WTC11 (cell line): Measurements from ENCODE around the gene BBOX1. TPM values are rescaled to one million over a fixed set of nuclear protein-coding genes. Genes with fewer than 3 reads are reported as not detected.

Experiments
- ATAC-seq: fragments of 200-7000 bp; cut with Tn5 transposase; 2 replicates; pipeline ENCODE4 v1.10.0; 2021; ENCODE audit warnings: mild to moderate bottlenecking, moderate library complexity
- CTCF ChIA-PET: fragments of 300-600 bp; sonication (Branson Sonifier 250); formaldehyde crosslinking; loops from one replicate; lab custom pipeline; 2021; ENCODE audit warnings: antibody characterized with exemption; lab: Charles Lee
- POLR2A ChIA-PET: fragments of 350-600 bp; sonication (Branson Sonifier 250); formaldehyde crosslinking; loops from one replicate; lab custom pipeline; 2021; ENCODE audit warnings: antibody characterized with exemption; lab: Charles Lee
- DNase-seq: peaks from one replicate; pipeline ENCODE4 v3.0.0; 2021; ENCODE audit warnings: low spot score
- H3K27ac Mint-ChIP-seq: 2 replicates; pipeline ENCODE4 v1.8.0; 2021; ENCODE audit warnings: mixed read lengths
- H3K27me3 Mint-ChIP-seq: 2 replicates; pipeline ENCODE4 v1.8.0; 2021; ENCODE audit warnings: low read depth, mild to moderate bottlenecking, moderate library complexity, mixed read lengths
- H3K36me3 Mint-ChIP-seq: 2 replicates; pipeline ENCODE4 v1.8.0; 2021; ENCODE audit warnings: mixed read lengths
- H3K4me1 Mint-ChIP-seq: 2 replicates; pipeline ENCODE4 v1.8.0; 2022; ENCODE audit warnings: mixed read lengths
- H3K4me3 Mint-ChIP-seq: 2 replicates; pipeline ENCODE4 v1.8.0; 2021; ENCODE audit warnings: mild to moderate bottlenecking, moderate library complexity, mixed read lengths
- H3K9me3 Mint-ChIP-seq: 2 replicates; pipeline ENCODE4 v1.8.0; 2021; ENCODE audit warnings: mixed read lengths
- CBFB ChIP-seq: sonication (generic); formaldehyde crosslinking; IDR thresholded peaks from 2 replicates; pipeline ENCODE4 v1.8.1; 2022; ENCODE audit warnings: mild to moderate bottlenecking, low read depth, missing genetic modification reagents
- CREB1 ChIP-seq: sonication (generic); formaldehyde crosslinking; IDR thresholded peaks from 2 replicates; pipeline ENCODE4 v1.8.0; 2023; ENCODE audit warnings: mild to moderate bottlenecking, missing genetic modification reagents
- ELF4 ChIP-seq: sonication (generic); formaldehyde crosslinking; IDR thresholded peaks from 2 replicates; pipeline ENCODE4 v1.8.1; 2022; ENCODE audit warnings: low read depth, mild to moderate bottlenecking, moderate library complexity, missing genetic modification reagents
- EMX1 ChIP-seq: fragments of 250-450 bp; sonication (Bioruptor Pico); IDR thresholded peaks from 2 replicates; pipeline ENCODE4 v1.8.0; 2021; ENCODE audit warnings: mild to moderate bottlenecking
- FOXP1 ChIP-seq: sonication (generic); formaldehyde crosslinking; IDR thresholded peaks from 2 replicates; pipeline ENCODE4 v1.8.0; 2022; ENCODE audit warnings: missing genetic modification reagents, mild to moderate bottlenecking, moderate library complexity, borderline replicate concordance
- KAT7 ChIP-seq: sonication (generic); formaldehyde crosslinking; IDR thresholded peaks from 2 replicates; pipeline ENCODE4 v1.8.1; 2023; ENCODE audit warnings: missing genetic modification reagents, mild to moderate bottlenecking, borderline replicate concordance
- NFE2L1 ChIP-seq: sonication (generic); formaldehyde crosslinking; IDR thresholded peaks from 2 replicates; pipeline ENCODE4 v1.8.1; 2023; ENCODE audit warnings: missing genetic modification reagents
- SMAD3 ChIP-seq: sonication (generic); formaldehyde crosslinking; IDR thresholded peaks from 2 replicates; pipeline ENCODE4 v1.8.0; 2022; ENCODE audit warnings: missing genetic modification reagents, mild to moderate bottlenecking, borderline replicate concordance
- SMAD4 ChIP-seq: sonication (generic); formaldehyde crosslinking; IDR thresholded peaks from 2 replicates; pipeline ENCODE4 v1.8.0; 2022; ENCODE audit warnings: mild to moderate bottlenecking, missing genetic modification reagents
- ZBTB21 ChIP-seq: sonication (generic); formaldehyde crosslinking; IDR thresholded peaks from 2 replicates; pipeline ENCODE4 v1.8.1; 2023; ENCODE audit warnings: mild to moderate bottlenecking, missing genetic modification reagents, borderline replicate concordance
- total RNA-seq: library from RNA; stranded (reverse); gene quantifications from 3 replicates; pipeline ENCODE4 v1.2.3, GENCODE V29; 2021
- TF ChIP-seq, protein P1 (sequence below): sonication (generic); formaldehyde crosslinking; IDR thresholded peaks from 2 replicates; pipeline ENCODE4 v1.8.1; 2022; ENCODE audit warnings: missing genetic modification reagents, borderline replicate concordance
- TF ChIP-seq, protein P2 (sequence below): sonication (generic); formaldehyde crosslinking; IDR thresholded peaks from 2 replicates; pipeline ENCODE4 v1.8.0; 2022; ENCODE audit warnings: mild to moderate bottlenecking, missing genetic modification reagents
- TF ChIP-seq, protein P3 (sequence below): fragments of 250-450 bp; sonication (Bioruptor Pico); IDR thresholded peaks from 2 replicates; pipeline ENCODE4 v1.9.0; 2021; ENCODE audit warnings: mild to moderate bottlenecking
- TF ChIP-seq, protein P4 (sequence below): sonication (generic); formaldehyde crosslinking; IDR thresholded peaks from 2 replicates; pipeline ENCODE4 v1.8.1; 2022; ENCODE audit warnings: low read depth, mild to moderate bottlenecking, moderate library complexity, missing genetic modification reagents, borderline replicate concordance
- TF ChIP-seq, protein P5 (sequence below): fragments of 250-450 bp; sonication (Bioruptor Pico); IDR thresholded peaks from 2 replicates; pipeline ENCODE4 v1.9.0; 2021; ENCODE audit warnings: mild to moderate bottlenecking, borderline replicate concordance
- TF ChIP-seq, protein P6 (sequence below): fragments of 250-450 bp; sonication (Bioruptor Pico); IDR thresholded peaks from 2 replicates; pipeline ENCODE4 v1.8.0; 2021; ENCODE audit warnings: mild to moderate bottlenecking

BBOX1 gene
- total RNA-seq, 1 experiment from 2014 or later: not detected

DNA sequence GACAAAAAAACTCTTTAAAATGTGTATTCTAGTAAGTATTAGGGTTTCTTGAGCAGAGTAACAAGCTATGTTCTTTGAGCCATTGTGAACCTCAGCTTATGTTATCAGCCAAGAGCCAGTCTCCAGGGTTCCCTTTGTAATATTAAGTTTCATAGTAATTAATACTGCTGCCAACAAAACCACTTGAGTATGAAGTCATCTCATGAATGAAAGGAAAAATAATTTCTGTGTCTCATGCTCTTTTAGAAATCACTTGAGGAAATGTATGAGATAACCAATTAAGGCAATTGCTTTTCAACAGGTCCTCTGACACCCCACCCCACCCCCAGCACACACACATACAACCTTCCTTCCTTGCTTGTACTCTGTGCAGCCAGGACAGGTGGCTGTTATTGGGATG is 59.9 kb downstream of the BBOX1 start (continued):
- TF ChIP-seq, protein P1, sequence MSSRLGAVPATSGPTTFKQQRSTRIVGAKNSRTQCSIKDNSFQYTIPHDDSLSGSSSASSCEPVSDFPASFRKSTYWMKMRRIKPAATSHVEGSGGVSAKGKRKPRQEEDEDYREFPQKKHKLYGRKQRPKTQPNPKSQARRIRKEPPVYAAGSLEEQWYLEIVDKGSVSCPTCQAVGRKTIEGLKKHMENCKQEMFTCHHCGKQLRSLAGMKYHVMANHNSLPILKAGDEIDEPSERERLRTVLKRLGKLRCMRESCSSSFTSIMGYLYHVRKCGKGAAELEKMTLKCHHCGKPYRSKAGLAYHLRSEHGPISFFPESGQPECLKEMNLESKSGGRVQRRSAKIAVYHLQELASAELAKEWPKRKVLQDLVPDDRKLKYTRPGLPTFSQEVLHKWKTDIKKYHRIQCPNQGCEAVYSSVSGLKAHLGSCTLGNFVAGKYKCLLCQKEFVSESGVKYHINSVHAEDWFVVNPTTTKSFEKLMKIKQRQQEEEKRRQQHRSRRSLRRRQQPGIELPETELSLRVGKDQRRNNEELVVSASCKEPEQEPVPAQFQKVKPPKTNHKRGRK (CRISPR knock-in tag): no peak
- TF ChIP-seq ELF4 (CRISPR knock-in tag) (no peak), EMX1 (CRISPR knock-in tag) (no peak), SMAD4 (CRISPR knock-in tag) (no peak)
- TF ChIP-seq, protein P2, sequence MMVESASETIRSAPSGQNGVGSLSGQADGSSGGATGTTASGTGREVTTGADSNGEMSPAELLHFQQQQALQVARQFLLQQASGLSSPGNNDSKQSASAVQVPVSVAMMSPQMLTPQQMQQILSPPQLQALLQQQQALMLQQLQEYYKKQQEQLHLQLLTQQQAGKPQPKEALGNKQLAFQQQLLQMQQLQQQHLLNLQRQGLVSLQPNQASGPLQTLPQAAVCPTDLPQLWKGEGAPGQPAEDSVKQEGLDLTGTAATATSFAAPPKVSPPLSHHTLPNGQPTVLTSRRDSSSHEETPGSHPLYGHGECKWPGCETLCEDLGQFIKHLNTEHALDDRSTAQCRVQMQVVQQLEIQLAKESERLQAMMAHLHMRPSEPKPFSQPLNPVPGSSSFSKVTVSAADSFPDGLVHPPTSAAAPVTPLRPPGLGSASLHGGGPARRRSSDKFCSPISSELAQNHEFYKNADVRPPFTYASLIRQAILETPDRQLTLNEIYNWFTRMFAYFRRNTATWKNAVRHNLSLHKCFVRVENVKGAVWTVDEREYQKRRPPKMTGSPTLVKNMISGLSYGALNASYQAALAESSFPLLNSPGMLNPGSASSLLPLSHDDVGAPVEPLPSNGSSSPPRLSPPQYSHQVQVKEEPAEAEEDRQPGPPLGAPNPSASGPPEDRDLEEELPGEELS (CRISPR knock-in tag): no peak

DNA sequence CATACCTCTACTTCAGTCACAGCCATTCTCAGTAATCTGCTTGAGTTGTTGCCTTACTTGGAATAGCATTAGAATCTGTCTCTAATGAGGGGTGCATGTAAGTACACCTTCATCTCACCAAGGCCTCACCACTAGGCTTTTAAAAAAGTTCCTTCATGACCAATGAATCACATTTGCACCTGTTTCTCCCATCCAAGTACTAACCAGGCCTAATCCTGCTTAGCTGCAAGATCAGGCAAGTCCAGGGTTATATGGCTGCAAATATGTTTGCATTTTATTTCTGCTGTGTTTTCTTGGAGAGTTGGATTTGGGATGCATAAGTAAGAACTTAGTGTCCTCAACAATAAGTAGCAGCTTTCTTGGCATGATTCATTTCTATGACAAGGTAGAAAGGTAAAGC is 66.9 kb downstream of the BBOX1 start:
- TF ChIP-seq, protein P3, sequence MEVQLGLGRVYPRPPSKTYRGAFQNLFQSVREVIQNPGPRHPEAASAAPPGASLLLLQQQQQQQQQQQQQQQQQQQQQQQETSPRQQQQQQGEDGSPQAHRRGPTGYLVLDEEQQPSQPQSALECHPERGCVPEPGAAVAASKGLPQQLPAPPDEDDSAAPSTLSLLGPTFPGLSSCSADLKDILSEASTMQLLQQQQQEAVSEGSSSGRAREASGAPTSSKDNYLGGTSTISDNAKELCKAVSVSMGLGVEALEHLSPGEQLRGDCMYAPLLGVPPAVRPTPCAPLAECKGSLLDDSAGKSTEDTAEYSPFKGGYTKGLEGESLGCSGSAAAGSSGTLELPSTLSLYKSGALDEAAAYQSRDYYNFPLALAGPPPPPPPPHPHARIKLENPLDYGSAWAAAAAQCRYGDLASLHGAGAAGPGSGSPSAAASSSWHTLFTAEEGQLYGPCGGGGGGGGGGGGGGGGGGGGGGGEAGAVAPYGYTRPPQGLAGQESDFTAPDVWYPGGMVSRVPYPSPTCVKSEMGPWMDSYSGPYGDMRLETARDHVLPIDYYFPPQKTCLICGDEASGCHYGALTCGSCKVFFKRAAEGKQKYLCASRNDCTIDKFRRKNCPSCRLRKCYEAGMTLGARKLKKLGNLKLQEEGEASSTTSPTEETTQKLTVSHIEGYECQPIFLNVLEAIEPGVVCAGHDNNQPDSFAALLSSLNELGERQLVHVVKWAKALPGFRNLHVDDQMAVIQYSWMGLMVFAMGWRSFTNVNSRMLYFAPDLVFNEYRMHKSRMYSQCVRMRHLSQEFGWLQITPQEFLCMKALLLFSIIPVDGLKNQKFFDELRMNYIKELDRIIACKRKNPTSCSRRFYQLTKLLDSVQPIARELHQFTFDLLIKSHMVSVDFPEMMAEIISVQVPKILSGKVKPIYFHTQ (CRISPR knock-in tag): no peak
- POLR2A ChIA-PET: no interaction called here
- H3K4me3 Mint-ChIP-seq: no peak overlapping the region
- ATAC-seq (no peak), DNase-seq (no peak)
- H3K36me3 Mint-ChIP-seq: no peaks in the 10 kb centered on the region
- no peaks in the 10 kb centered on the region for H3K27me3 Mint-ChIP-seq
- H3K9me3 Mint-ChIP-seq: no peaks in the 10 kb centered on the region
- CTCF ChIA-PET: no interaction called here
- no peak overlapping the region for H3K27ac Mint-ChIP-seq
- H3K4me1 Mint-ChIP-seq: no peaks in the 10 kb centered on the region

DNA sequence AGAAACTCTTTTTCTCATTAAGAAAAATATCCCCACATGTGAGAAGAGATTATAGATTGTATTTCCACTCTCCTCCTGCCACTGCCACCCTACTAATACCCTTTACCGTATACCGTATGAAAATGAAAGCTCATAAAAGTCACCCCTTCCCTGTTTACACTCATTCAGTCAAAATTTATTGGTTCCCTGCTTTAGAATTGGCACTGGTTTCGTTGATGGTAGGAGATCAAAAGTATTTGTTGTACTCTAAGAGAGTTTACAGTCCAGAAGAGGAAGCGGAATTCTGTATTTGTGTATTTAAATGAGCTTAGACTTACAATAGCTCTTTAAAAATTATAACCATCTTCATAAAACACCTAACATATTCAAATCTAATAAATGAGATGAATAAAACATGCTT is 68.2 kb downstream of the BBOX1 start:
- no peak for DNase-seq
- no peak overlapping the region for H3K4me3 Mint-ChIP-seq
- no peaks in the 10 kb centered on the region for H3K36me3 Mint-ChIP-seq
- H3K9me3 Mint-ChIP-seq: no peaks in the 10 kb centered on the region
- H3K27me3 Mint-ChIP-seq: no peaks in the 10 kb centered on the region
- ChIA-PET POLR2A (no interaction called here), CTCF (no interaction called here)
- H3K4me1 Mint-ChIP-seq: no peaks in the 10 kb centered on the region
- H3K27ac Mint-ChIP-seq: no peak overlapping the region
- ATAC-seq: no peak
- no peak for TF ChIP-seq KAT7 (CRISPR knock-in tag)
- TF ChIP-seq FOXP1: no peak
- TF ChIP-seq, protein P3 (CRISPR knock-in tag): no peak
- no peak for TF ChIP-seq CBFB (CRISPR knock-in tag)
- no peak for TF ChIP-seq NFE2L1 (CRISPR knock-in tag)
- TF ChIP-seq, protein P4, sequence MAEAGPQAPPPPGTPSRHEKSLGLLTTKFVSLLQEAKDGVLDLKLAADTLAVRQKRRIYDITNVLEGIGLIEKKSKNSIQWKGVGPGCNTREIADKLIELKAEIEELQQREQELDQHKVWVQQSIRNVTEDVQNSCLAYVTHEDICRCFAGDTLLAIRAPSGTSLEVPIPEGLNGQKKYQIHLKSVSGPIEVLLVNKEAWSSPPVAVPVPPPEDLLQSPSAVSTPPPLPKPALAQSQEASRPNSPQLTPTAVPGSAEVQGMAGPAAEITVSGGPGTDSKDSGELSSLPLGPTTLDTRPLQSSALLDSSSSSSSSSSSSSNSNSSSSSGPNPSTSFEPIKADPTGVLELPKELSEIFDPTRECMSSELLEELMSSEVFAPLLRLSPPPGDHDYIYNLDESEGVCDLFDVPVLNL (CRISPR knock-in tag): no peak
- TF ChIP-seq, protein P5, sequence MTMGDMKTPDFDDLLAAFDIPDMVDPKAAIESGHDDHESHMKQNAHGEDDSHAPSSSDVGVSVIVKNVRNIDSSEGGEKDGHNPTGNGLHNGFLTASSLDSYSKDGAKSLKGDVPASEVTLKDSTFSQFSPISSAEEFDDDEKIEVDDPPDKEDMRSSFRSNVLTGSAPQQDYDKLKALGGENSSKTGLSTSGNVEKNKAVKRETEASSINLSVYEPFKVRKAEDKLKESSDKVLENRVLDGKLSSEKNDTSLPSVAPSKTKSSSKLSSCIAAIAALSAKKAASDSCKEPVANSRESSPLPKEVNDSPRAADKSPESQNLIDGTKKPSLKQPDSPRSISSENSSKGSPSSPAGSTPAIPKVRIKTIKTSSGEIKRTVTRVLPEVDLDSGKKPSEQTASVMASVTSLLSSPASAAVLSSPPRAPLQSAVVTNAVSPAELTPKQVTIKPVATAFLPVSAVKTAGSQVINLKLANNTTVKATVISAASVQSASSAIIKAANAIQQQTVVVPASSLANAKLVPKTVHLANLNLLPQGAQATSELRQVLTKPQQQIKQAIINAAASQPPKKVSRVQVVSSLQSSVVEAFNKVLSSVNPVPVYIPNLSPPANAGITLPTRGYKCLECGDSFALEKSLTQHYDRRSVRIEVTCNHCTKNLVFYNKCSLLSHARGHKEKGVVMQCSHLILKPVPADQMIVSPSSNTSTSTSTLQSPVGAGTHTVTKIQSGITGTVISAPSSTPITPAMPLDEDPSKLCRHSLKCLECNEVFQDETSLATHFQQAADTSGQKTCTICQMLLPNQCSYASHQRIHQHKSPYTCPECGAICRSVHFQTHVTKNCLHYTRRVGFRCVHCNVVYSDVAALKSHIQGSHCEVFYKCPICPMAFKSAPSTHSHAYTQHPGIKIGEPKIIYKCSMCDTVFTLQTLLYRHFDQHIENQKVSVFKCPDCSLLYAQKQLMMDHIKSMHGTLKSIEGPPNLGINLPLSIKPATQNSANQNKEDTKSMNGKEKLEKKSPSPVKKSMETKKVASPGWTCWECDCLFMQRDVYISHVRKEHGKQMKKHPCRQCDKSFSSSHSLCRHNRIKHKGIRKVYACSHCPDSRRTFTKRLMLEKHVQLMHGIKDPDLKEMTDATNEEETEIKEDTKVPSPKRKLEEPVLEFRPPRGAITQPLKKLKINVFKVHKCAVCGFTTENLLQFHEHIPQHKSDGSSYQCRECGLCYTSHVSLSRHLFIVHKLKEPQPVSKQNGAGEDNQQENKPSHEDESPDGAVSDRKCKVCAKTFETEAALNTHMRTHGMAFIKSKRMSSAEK (CRISPR knock-in tag): no peak
- TF ChIP-seq CREB1: no peak
- TF ChIP-seq, protein P6, sequence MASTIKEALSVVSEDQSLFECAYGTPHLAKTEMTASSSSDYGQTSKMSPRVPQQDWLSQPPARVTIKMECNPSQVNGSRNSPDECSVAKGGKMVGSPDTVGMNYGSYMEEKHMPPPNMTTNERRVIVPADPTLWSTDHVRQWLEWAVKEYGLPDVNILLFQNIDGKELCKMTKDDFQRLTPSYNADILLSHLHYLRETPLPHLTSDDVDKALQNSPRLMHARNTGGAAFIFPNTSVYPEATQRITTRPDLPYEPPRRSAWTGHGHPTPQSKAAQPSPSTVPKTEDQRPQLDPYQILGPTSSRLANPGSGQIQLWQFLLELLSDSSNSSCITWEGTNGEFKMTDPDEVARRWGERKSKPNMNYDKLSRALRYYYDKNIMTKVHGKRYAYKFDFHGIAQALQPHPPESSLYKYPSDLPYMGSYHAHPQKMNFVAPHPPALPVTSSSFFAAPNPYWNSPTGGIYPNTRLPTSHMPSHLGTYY (CRISPR knock-in tag): no peak
- no peak for TF ChIP-seq ZBTB21 (CRISPR knock-in tag)
- TF ChIP-seq SMAD3 (CRISPR knock-in tag): no peak
